Small intestine (tissue), 7 donors: ENCODE data around the gene ASCC3. TPM values are rescaled to one million over a fixed set of nuclear protein-coding genes. Genes with fewer than 3 reads are reported as not detected.
"Not testable (repeated sequence)": the region's sequence is repeated elsewhere in the genome, so short reads cannot be mapped to it uniquely, and the experiment has no call there.

Experiments
- DNase-seq, 2 donors: peaks; one replicate each; pipeline versions ENCODE4 v3.0.0 to v3.0.0-alpha.2; 2013
- FAIRE-seq: peaks from 2 replicates; lab custom pipeline; 2012; peaks lifted over from hg19 to GRCh38; lab: Jason Lieb, UNC
- H3K27ac ChIP-seq, 3 donors: one replicate each; pipeline ENCODE4 v1.5.1; 2013; ENCODE audit warnings: low read length in 2 of 3, mild to moderate bottlenecking in 2 of 3, control low read depth in 1 of 3, inconsistent platforms in 1 of 3, low read depth in 1 of 3, moderate library complexity in 1 of 3
- H3K27me3 ChIP-seq, 3 donors: one replicate each; pipeline ENCODE4 v1.6.1; 2013; ENCODE audit warnings: low read length in 3 of 3, inconsistent platforms in 1 of 3; ENCODE audit not compliant: control insufficient read depth in 3 of 3, insufficient read depth in 3 of 3
- H3K36me3 ChIP-seq, 3 donors: one replicate each; pipeline ENCODE4 v1.6.1; 2013; ENCODE audit warnings: low read length in 3 of 3, inconsistent platforms in 1 of 3, low read depth in 1 of 3, mild to moderate bottlenecking in 1 of 3, moderate library complexity in 1 of 3; ENCODE audit not compliant: control insufficient read depth in 3 of 3, insufficient read depth in 2 of 3
- H3K4me1 ChIP-seq, 3 donors: one replicate each; pipeline ENCODE4 v1.6.1; 2013; ENCODE audit warnings: low read length in 2 of 3, inconsistent platforms in 1 of 3, low read depth in 1 of 3, mild to moderate bottlenecking in 1 of 3, moderate library complexity in 1 of 3; ENCODE audit not compliant: control insufficient read depth in 3 of 3, insufficient read depth in 2 of 3
- H3K4me3 ChIP-seq, 3 donors: one replicate each; pipeline ENCODE4 v1.5.1; 2013; ENCODE audit warnings: low read length in 3 of 3, control low read depth in 1 of 3, inconsistent platforms in 1 of 3, low read depth in 1 of 3, mild to moderate bottlenecking in 1 of 3, moderate library complexity in 1 of 3
- H3K9me3 ChIP-seq, 2 donors: one replicate each; pipeline ENCODE4 v1.6.1; 2013; ENCODE audit warnings: low read depth in 1 of 2, low read length in 1 of 2; ENCODE audit not compliant: control insufficient read depth in 2 of 2, insufficient read depth in 1 of 2
- WGBS, 3 donors: extraction: QIAGEN DNeasy Blood & Tissue Kit; methylation state at CpG; one replicate each; pipeline ENCODE4 v1.1.7; 2013; 5-methylcytosine and 5-hydroxymethylcytosine counted together
- polyA plus RNA-seq, 4 donors: library from polyadenylated mRNA; stranded (reverse) in 3 of 4; unstranded in 1 of 4; fragments of 200-250 nt in 3 of 4; fragments of 120-200 nt in 1 of 4; gene quantifications; one replicate each; pipeline versions ENCODE4 v1.2.1 to v1.2.3, GENCODE V29; 2013
- donor health status: healthy with polysubstance abuse.
- donor health status: control.
- donor health status: control.
- donor health status: Bipolar disorder and iron deficiency.
- donor health status: healthy.

The ASCC3 gene
- polyA plus RNA-seq, 4 donors = 6.8 to 29.0 (median 13.6) TPM

DNA sequence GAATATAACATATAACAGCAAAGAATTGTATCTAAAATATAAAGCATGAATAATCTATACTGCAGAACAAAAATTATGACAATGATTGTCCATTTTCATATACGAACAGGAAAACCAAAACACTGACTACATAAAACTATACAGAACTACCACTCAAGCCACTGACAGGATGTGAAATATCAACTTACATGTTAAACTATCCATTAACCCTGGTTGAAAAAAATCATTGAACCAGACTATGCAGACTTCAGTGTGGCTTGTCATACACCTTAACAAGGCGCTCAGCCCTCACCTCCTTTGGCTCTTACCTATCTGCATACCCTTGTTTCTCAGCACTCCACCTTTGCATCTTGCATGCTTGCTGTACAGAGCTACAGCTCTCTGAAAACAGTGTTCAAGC lies 34.9 kb downstream of the ASCC3 start:
- no peak for FAIRE-seq
- Histone ChIP-seq H3K36me3 (peaks cover 0 to 5% (median 0%) of the 10 kb centered on the region in 3 donors), H3K9me3 (no peaks in the 10 kb centered on the region), H3K27me3 (no peaks in the 10 kb centered on the region), H3K4me1 (no peaks in the 10 kb centered on the region), H3K27ac (no peak overlapping the region), H3K4me3 (no peak overlapping the region)
- no peak for DNase-seq
- 38 to 85% (median 83%) methylated on average over 2 of the region's 2 CpGs for WGBS, 3 donors

GRCh38 chr6:100845676-100846075 lies 35.5 kb downstream of the ASCC3 start:
- no peak overlapping the region for H3K4me3 ChIP-seq
- H3K9me3 ChIP-seq = no peaks in the 10 kb centered on the region
- DNase-seq (no peak), FAIRE-seq (no peak)
- no peak overlapping the region for H3K27ac ChIP-seq
- no peaks in the 10 kb centered on the region for H3K4me1 ChIP-seq
- 53 to 74% (median 69%) methylated on average over 1 of the region's 1 CpG for WGBS, 3 donors
- H3K36me3 ChIP-seq = peaks cover 0 to 5% (median 0%) of the 10 kb centered on the region in 3 donors
- no peaks in the 10 kb centered on the region for H3K27me3 ChIP-seq

DNA sequence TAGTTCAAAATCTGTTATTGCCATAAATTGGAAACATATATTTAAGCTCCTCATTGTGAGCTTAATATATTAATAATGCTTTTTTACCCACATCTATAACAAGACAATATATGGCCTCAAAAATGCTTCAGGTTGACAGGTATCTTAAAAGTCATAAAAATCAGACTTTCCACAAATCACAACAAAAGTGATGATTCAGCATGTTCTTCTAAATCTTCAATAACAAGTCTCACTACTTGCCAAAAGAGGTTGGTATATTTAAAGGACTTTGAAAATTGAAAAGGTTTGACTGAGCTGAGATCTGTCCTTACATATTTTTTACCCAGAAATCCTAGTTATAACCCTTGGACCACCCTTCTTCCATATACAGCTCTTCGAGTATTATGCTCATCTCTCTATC lies 41.7 kb downstream of the ASCC3 start:
- 95 to 100% (median 97%) methylated on average over 1 of the region's 1 CpG for WGBS, 3 donors
- Histone ChIP-seq H3K4me1 (no peaks in the 10 kb centered on the region), H3K27me3 (no peaks in the 10 kb centered on the region), H3K9me3 (no peaks in the 10 kb centered on the region), H3K36me3 (peaks cover 0 to 4% (median 2%) of the 10 kb centered on the region in 3 donors), H3K4me3 (no peak overlapping the region), H3K27ac (no peak overlapping the region)
- no peak for DNase-seq
- FAIRE-seq = no peak

- Histone ChIP-seq H3K36me3 (peaks cover 0 to 8% (median 2%) of the 10 kb centered on the region in 3 donors), H3K9me3 (no peaks in the 10 kb centered on the region), H3K27ac (no peak overlapping the region), H3K4me1 (no peaks in the 10 kb centered on the region), H3K4me3 (no peak overlapping the region), H3K27me3 (no peaks in the 10 kb centered on the region)
- FAIRE-seq (peak; percentile 49), DNase-seq (no peak)
Measured at GRCh38 chr6:100838011-100838410, 43.1 kb downstream of the ASCC3 start.

DNA sequence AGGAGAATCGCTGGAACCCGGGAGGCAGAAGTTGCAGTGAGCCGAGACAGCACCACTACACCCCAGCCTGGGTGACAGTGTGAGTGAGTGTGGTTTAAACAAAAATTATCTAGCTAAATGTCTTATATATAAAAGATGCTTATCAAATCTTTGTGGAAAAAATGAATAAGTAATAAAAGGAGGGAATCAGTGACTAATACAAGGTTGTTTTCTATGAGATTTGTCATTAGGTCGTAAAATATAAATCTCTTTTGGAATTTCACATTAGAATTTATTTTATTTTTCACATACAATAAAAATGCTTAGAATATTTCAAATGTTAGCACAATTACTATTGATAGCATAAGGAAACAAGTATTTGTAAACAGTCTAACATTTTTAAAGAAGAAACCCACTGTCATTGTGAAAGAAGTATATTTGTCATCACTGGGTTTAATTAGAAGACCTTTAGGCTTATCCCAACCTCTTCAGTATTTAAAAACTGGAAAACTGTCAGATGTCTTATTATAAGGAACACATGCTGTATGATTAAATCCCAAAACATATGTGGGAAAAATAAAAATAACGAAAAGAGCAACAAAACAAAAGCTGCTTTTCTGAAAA lies 47.1 kb downstream of the ASCC3 start:
- Histone ChIP-seq H3K36me3 (peaks cover 0 to 4% (median 2%) of the 10 kb centered on the region in 3 donors), H3K9me3 (peaks cover 0 to under 1% of the 10 kb centered on the region in 2 donors), H3K27me3 (no peaks in the 10 kb centered on the region), H3K4me1 (no peaks in the 10 kb centered on the region), H3K27ac (no peak overlapping the region), H3K4me3 (no peak overlapping the region)
- no peak for DNase-seq
- 94 to 97% (median 95%) methylated on average over 5 of the region's 5 CpGs for WGBS, 3 donors
- FAIRE-seq = peak; percentile 23

GRCh38 chr6:100829077-100829595 lies 52.0 kb downstream of the ASCC3 start:
- H3K27ac ChIP-seq, H3K36me3 ChIP-seq, H3K4me1 ChIP-seq, H3K4me3 ChIP-seq, H3K27me3 ChIP-seq, DNase-seq, H3K9me3 ChIP-seq, FAIRE-seq: not testable (repeated sequence)
- 98% methylated on average over 24 to 27 of the region's 27 CpGs for WGBS, 3 donors

DNA sequence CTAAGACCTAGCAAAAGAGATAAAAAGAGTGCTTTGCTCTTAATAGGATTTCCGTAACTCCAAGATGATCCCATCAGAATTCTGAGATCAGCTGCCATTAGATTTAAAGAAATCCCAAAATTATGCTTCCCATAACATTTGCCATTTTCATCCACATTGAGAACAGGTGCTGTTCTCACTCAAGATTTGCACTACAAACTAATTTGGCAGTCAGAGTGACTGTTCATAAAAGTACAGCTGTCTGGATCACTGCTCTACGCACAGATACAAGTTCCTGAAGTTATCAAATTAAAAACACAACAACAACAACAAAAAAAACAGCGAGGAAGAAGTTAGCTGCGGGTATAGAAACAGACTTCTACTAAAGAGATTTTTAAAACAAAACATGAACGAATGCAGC lies 58.1 kb downstream of the ASCC3 start:
- no peak for FAIRE-seq
- no peaks in the 10 kb centered on the region for H3K27me3 ChIP-seq
- 92 to 95% (median 93%) methylated on average over 5 of the region's 5 CpGs for WGBS, 3 donors
- H3K4me1 ChIP-seq = no peaks in the 10 kb centered on the region
- H3K9me3 ChIP-seq = no peaks in the 10 kb centered on the region
- H3K36me3 ChIP-seq = no peaks in the 10 kb centered on the region
- DNase-seq = no peak
- H3K27ac ChIP-seq = no peak overlapping the region
- H3K4me3 ChIP-seq = no peak overlapping the region

DNA sequence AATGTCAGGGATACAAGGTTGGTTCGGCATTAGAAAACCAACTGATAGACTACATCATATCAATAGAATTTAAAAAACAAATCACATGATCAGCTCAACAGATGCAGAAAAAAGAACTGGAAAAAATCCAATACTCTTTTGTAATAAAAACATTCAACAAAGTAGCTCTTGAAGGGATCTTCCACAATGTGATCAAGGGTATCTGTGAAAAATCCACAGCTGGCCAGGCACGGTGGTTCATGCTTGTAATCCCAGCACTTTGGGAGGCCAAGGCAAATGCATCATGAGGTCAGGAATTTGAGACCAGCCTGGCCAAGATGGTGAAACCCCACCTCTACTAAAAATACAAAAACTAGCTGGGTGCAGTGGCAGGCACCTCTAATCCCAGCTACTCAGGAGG lies 63.1 kb downstream of the ASCC3 start:
- Histone ChIP-seq H3K36me3 (peaks cover 0 to 2% (median 0%) of the 10 kb centered on the region in 3 donors), H3K27me3 (no peaks in the 10 kb centered on the region), H3K9me3 (no peaks in the 10 kb centered on the region), H3K4me3 (no peak overlapping the region), H3K4me1 (no peaks in the 10 kb centered on the region), H3K27ac (no peak overlapping the region)
- FAIRE-seq (no peak), DNase-seq (no peak)
- WGBS, 3 donors = 92 to 100% (median 97%) methylated on average over 2 of the region's 2 CpGs

DNA sequence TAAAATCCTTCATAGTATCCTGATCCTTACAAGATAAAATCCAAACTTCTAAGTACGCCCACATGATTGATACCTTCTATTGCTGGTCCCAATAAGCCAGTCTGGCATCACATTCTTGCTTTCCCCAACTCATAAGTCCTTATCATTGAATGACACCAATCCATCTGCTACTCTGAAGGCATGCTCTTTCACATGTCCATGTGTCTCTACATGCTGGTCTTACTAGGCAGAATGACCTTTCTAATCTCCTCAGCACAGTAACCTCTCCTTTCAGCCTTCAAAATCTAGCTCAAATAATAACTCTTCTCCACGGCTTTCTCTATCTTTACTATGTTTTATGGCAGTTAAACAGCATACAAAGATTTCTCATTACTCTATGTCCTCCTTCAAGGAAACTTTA lies 71.1 kb downstream of the ASCC3 start:
- peaks cover 0 to 4% (median 2%) of the 10 kb centered on the region in 3 donors for H3K36me3 ChIP-seq
- H3K27me3 ChIP-seq = no peaks in the 10 kb centered on the region
- H3K27ac ChIP-seq = no peak overlapping the region
- WGBS, 3 donors = 77 to 81% (median 78%) methylated on average over 2 of the region's 2 CpGs
- no peak overlapping the region for H3K4me3 ChIP-seq
- DNase-seq = no peak
- H3K4me1 ChIP-seq = no peaks in the 10 kb centered on the region
- FAIRE-seq = no peak
- no peaks in the 10 kb centered on the region for H3K9me3 ChIP-seq
